H1 (cell line): Measurements from ENCODE around the gene ZIC1. TPM values are rescaled to one million over a fixed set of nuclear protein-coding genes. Genes with fewer than 3 reads are reported as not detected.

Source experiments
- CBX8 ChIP-seq: fragments of 300-800, 300-1000 bp; sonication (generic); IDR thresholded peaks from 2 replicates; pipeline ENCODE4 v1.7.1; 2016; ENCODE audit warnings: low read depth, low read length, borderline replicate concordance
- KDM4A ChIP-seq: IDR thresholded peaks from one replicate; pipeline ENCODE4 v1.7.1; 2012; ENCODE audit warnings: low read depth, mild to moderate bottlenecking, moderate library complexity, low read length, inconsistent platforms; ENCODE audit not compliant: severe bottlenecking
- PHF8 ChIP-seq: fragments of 200-600 bp; sonication (generic); conservative IDR thresholded peaks from 2 replicates; pipeline ENCODE4 v1.7.1; 2012; ENCODE audit warnings: low read depth, mild to moderate bottlenecking, inconsistent platforms, low read length, moderate library complexity
- POLR2AphosphoS5 ChIP-seq: IDR thresholded peaks from 2 replicates; pipeline ENCODE4 v1.6.1; 2011; ENCODE audit warnings: low read depth, low read length
- RAD21 ChIP-seq, 2 experiments: IDR thresholded peaks in 1 of 2; conservative IDR thresholded peaks in 1 of 2; 2 replicates each; pipeline ENCODE4 v1.6.1; 2011; ENCODE audit warnings: low read depth in 2 of 2, low read length in 2 of 2, improper control_type of control experiment in 1 of 2, inconsistent platforms in 1 of 2, mild to moderate bottlenecking in 1 of 2, moderate library complexity in 1 of 2
- SAP30 ChIP-seq: fragments of 300-600 bp; sonication (generic); IDR thresholded peaks from 2 replicates; pipeline ENCODE4 v1.7.1; 2012; ENCODE audit warnings: low read length, moderate library complexity, mild to moderate bottlenecking, inconsistent platforms; ENCODE audit not compliant: insufficient read depth, insufficient replicate concordance
- SIN3A ChIP-seq, 2 experiments: IDR thresholded peaks in 1 of 2; conservative IDR thresholded peaks in 1 of 2; 2 replicates each; pipeline ENCODE4 v1.6.1; 2011 to 2012; ENCODE audit warnings: low read length in 2 of 2, improper control_type of control experiment in 1 of 2, low read depth in 1 of 2, mild to moderate bottlenecking in 1 of 2
- SUZ12 ChIP-seq: fragments of 200-600 bp; sonication (generic); IDR thresholded peaks from 2 replicates; pipeline ENCODE4 v1.6.1; 2012; ENCODE audit warnings: mild to moderate bottlenecking, inconsistent platforms, low read length, moderate library complexity, mixed read lengths
- TAF7 ChIP-seq: optimal IDR thresholded peaks from 2 replicates; pipeline ENCODE3; 2011; ENCODE audit warnings: low read depth, mild to moderate bottlenecking, inconsistent platforms, low read length, moderate library complexity, borderline replicate concordance
- polyA plus RNA-seq, 7 experiments: library from polyadenylated mRNA; depleted of rRNA in 3 of 7; stranded (reverse) in 5 of 7; unstranded in 2 of 7; fragments of >200 nt in 5 of 7; fragments of 200-250 nt in 2 of 7; gene quantifications; 1 replicate in 5 of 7; 2 replicates in 1 of 7; 4 replicates in 1 of 7; pipeline versions ENCODE4 v1.2.1 to v1.2.3, GENCODE V29; 2011 to 2013; ENCODE audit warnings: missing spikeins in 2 of 7, mixed read lengths in 2 of 7
- total RNA-seq: library from RNA; stranded (reverse); fragmentation: NEBNext Ultra II Directional; extraction: Animal tissue kit (Norgen Biotek cat#: 25700); gene quantifications from 2 replicates; pipeline ENCODE4 v1.2.1, GENCODE V29; 2021
- TF ChIP-seq, protein P1 (sequence below): IDR thresholded peaks from 2 replicates; pipeline ENCODE4 v1.6.1; 2012; ENCODE audit warnings: low read length, inconsistent platforms
- TF ChIP-seq, protein P2 (sequence below): IDR thresholded peaks from 2 replicates; pipeline ENCODE4 v1.6.1; 2012; ENCODE audit warnings: inconsistent platforms

Gene ZIC1
- total and polyA plus RNA-seq, 2 of the 8 experiments (the other 6 are each of a cell fraction or from before 2014, with no cell fraction given) = 0.80 to 2.2 TPM

DNA sequence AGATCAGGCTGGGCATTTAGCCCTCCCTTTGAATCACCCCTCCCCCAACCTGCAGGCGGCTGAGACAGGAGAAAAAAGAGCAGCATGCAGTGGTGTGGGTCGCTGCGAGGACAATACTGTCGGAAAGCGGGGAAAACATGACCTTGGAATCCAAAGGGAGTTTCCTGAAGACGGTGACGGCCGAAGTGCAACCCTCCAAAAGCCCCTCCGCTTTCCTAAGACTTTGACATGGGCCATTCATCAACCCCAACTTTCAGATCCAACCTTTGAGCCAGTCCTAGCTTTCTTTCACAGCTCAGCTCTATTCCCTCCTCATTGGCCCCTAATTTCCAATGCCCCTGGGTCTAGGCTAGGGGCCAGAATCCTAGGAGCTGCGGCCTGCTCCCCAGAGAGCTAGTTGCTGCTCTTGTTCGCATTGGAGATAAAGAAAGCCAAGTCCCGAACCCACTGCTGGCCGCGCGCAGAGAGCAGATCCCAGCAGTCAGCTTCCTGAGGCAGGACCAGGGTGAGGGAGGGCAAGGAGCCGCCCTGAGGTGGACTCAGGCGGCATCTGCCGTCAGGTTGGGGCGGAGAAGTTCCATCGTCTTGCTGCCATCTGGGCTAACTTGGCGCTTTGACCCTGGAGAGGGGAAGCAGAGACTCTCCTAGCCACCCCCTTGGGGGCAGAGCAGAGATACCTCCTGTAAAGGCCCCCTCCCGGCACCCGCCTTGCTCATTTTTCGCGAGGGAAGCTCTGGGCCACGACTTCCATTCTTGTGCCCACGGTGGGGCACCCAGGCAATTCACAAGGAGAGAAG, 3.7 kb upstream of the ZIC1 start (continued):
- TF ChIP-seq, protein P1, sequence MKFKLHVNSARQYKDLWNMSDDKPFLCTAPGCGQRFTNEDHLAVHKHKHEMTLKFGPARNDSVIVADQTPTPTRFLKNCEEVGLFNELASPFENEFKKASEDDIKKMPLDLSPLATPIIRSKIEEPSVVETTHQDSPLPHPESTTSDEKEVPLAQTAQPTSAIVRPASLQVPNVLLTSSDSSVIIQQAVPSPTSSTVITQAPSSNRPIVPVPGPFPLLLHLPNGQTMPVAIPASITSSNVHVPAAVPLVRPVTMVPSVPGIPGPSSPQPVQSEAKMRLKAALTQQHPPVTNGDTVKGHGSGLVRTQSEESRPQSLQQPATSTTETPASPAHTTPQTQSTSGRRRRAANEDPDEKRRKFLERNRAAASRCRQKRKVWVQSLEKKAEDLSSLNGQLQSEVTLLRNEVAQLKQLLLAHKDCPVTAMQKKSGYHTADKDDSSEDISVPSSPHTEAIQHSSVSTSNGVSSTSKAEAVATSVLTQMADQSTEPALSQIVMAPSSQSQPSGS = no peak
- TF ChIP-seq TAF7 = no peak
- no peak; the same call in 1 of the 2 replicates for TF ChIP-seq CBX8
- TF ChIP-seq SUZ12 = peak; percentile 70; the same call in 1 of the 2 replicates
- TF ChIP-seq RAD21 (IDR thresholded peaks at IDR 0.05 in 1 of 2, conservative IDR thresholded peaks at IDR 0.05 in 1 of 2; ENCODE audit: low read depth in 2 of 2, low read length in 2 of 2) = peak; percentile 24 to 38; a peak in 3 of 4 replicates
- TF ChIP-seq SAP30 = no peak
- TF ChIP-seq SIN3A (conservative IDR thresholded peaks at IDR 0.05 in 1 of 2, IDR thresholded peaks at IDR 0.05 in 1 of 2; ENCODE audit: low read depth in 1 of 2, low read length in 2 of 2) = no peak
- no peak for TF ChIP-seq PHF8
- TF ChIP-seq, protein P2, sequence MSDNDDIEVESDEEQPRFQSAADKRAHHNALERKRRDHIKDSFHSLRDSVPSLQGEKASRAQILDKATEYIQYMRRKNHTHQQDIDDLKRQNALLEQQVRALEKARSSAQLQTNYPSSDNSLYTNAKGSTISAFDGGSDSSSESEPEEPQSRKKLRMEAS = 0 out of 2 replicates have a peak, but pooled peaks have one; percentile 3
- TF ChIP-seq KDM4A = peak; percentile 21
- TF ChIP-seq POLR2AphosphoS5 = no peak
